GM19438 (cell line): ENCODE results near the gene RELA.
"Not testable (repeated sequence)": the region's sequence is repeated elsewhere in the genome, so short reads cannot be mapped to it uniquely, and the experiment has no call there.

Experiments used
- ATAC-seq: cut with Tn5 transposase; IDR thresholded peaks from one replicate; pipeline ENCODE4 v1.9.1; 2021; ENCODE audit warnings: low read depth; ENCODE audit not compliant: unreplicated experiment

The RELA gene

GRCh38 chr11:65649656-65650546, 12.8 kb downstream of the RELA start:
- no peak for ATAC-seq

GRCh38 chr11:65648997-65649493, 13.7 kb downstream of the RELA start:
- no peak for ATAC-seq

- ATAC-seq, result no peak
Measured at GRCh38 chr11:65646958-65647701, 15.6 kb downstream of the RELA start.

GRCh38 chr11:65646288-65646957, 16.3 kb downstream of the RELA start:
- no peak for ATAC-seq

GRCh38 chr11:65645710-65646109, 17.0 kb downstream of the RELA start:
- ATAC-seq, result no peak

- ATAC-seq, result no peak
Measured at GRCh38 chr11:65644837-65645236, 17.9 kb downstream of the RELA start.

DNA sequence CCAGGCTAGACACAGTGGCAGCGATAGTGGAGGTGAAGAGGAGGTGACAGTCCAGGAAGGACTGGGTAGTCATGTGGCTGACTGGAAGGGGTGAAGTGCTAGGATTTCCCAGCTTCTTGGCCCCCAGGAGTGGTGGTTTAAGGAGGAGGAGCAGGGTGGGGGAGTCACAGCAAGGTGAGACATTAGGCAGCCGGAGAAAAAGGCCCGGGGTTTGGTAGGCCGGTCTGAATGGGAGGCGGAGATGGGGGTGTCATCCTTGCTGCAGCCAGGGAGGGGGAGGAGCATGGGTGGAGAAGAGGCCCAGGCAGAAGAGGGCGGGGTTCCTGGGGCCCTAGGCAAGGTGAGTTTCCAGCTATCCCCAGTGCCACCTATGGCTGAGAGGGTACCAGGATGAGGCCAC, 18.7 kb downstream of the RELA start:
- ATAC-seq, result no peak

GRCh38 chr11:65642014-65642671, 20.6 kb downstream of the RELA start:
- ATAC-seq, result no peak

DNA sequence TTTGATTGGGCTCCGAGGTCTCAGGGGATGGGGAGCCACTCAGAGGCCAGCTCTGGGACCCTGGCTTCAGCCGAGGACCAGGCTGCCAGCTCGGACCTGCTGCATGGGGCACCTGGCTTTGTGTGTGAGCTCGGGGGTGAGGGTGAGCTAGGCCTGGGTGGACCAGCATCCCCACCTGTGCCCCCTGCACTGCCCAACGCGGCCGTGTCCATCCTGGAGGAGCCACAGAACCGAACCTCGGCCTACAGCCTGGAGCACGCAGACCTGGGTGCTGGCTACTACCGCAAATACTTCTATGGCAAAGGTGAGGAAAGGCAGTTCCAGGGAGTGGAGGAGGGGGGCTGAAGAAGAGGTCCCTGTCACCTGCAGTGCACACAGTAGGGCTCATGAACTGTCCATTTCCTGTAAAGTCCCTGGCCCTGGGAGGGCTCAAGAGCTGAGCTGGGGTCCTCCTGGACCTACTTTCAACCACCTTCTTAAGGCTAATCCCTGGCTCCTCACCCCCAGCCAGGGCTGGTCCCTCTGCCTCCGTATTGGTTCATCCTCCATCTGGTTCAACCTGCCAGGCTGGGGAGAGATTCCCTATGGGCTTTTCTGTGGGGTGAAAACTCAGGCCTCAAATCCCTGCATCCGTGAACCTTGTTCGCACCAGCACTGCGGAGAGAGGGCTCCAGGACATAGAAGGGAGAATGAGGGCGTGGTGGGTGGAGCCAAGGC, 21.3 kb downstream of the RELA start:
- ATAC-seq, result no peak

DNA sequence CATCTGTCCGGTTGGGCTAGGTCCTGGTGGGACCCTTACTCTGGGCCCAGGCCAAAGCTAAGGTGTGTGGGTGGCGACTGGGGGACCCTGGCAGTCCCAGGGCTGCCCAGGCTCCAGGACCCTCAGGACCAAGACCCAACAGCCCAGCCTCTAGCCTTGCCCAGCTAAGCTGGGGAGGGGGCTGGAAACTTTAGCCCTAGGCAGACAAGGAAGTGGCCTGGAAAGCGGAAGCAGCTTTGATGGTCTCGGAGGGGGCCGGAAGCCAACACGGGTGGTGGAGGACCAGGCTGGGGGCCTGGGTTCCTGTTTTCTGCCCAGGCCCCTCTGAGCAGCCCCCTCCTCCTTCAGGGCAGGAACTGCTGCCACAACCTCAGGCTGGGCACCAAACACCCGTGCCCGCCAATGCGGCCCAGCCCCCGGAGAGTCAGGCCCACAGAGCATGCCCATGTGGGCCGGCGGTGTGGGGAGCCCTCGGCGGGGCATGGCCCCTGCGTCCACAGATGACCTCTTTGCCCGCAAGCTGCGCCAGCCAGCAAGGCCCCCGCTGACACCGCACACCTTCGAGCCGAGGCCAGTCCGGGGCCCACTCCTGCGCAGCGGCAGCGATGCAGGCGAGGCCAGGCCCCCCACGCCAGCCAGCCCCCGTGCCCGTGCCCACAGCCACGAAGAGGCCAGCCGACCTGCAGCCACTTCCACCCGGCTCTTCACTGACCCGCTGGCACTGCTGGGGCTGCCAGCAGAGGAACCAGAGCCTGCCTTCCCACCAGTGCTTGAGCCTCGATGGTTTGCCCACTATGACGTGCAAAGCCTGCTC, 22.0 kb downstream of the RELA start:
- ATAC-seq, result peak; percentile 5

- ATAC-seq, result peak; percentile 39
Measured at GRCh38 chr11:65639623-65640482, 22.9 kb downstream of the RELA start.

GRCh38 chr11:65639228-65639597, 23.5 kb downstream of the RELA start:
- not testable (repeated sequence) for ATAC-seq

DNA sequence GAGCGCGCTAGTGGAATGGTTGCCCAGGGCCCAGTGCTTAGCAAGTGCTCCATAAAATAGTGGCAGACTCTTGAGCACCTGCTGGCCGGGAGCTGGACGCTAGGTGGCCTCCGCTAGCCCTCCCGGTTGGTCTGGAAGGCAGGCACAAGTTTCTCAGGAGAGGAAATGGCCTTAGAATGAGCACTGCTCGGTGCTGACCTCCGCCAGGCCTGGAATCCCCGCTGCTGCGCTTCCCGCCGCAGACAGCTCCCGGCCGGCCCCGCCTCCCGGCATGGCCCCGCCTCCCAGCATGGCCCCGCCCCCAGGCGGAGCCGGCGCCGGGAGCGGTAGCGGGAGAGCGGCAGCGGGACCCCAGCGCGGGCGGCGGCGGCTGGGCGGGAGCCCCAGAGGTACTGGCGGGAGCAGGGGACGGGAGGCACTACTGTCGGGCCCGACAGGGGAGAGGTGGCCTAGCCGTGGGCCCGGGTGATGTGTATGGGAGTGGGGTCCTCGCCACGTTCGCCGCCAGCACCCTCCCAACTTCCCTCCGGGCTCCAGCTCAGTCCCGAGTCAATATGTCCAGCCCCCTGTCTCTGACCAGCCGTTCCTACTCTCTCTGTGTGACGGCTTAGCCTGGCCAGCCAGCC, 24.8 kb downstream of the RELA start, which contains the start of gene SIPA1:
Gene SIPA1, plus strand, starts transcription at position 308 of the 626 bp plus-strand sequence. CDS start 2,821 bp downstream, outside the sequence.
- peak; percentile 32 for ATAC-seq

GRCh38 chr11:65637032-65637557, 25.6 kb downstream of the RELA start:
- no peak for ATAC-seq

GRCh38 chr11:65636108-65637031, 26.3 kb downstream of the RELA start:
- no peak for ATAC-seq
